GM10248 (cell line): ENCODE results near the gene PPM1K.
A peak's percentile ranks its signal among the peaks of the same experiment; 100 is the strongest.

Source experiments
- CTCF ChIA-PET: fragments of 300-600 bp; sonication (Branson Sonifier 250); formaldehyde crosslinking; extraction: SDS; loops from one replicate; lab custom pipeline; 2021; ENCODE audit warnings: antibody characterized with exemption; lab: Yijun Ruan, JAX
- POLR2A ChIA-PET: fragments of 350-650 bp; sonication (Branson Sonifier 250); formaldehyde crosslinking; extraction: SDS; loops from one replicate; lab custom pipeline; 2020; ENCODE audit warnings: antibody characterized with exemption; lab: Yijun Ruan, JAX
- DNase-seq: peaks from one replicate; pipeline ENCODE4 v3.0.0; 2012; ENCODE audit errors: extremely low spot score
- TF ChIP-seq, protein P1 (sequence below): IDR thresholded peaks from 2 replicates; pipeline ENCODE4 v1.5.1; 2012; ENCODE audit warnings: mild to moderate bottlenecking, low read depth; ENCODE audit errors: extremely low read depth, missing control alignments, control extremely low read depth

The PPM1K gene

DNA sequence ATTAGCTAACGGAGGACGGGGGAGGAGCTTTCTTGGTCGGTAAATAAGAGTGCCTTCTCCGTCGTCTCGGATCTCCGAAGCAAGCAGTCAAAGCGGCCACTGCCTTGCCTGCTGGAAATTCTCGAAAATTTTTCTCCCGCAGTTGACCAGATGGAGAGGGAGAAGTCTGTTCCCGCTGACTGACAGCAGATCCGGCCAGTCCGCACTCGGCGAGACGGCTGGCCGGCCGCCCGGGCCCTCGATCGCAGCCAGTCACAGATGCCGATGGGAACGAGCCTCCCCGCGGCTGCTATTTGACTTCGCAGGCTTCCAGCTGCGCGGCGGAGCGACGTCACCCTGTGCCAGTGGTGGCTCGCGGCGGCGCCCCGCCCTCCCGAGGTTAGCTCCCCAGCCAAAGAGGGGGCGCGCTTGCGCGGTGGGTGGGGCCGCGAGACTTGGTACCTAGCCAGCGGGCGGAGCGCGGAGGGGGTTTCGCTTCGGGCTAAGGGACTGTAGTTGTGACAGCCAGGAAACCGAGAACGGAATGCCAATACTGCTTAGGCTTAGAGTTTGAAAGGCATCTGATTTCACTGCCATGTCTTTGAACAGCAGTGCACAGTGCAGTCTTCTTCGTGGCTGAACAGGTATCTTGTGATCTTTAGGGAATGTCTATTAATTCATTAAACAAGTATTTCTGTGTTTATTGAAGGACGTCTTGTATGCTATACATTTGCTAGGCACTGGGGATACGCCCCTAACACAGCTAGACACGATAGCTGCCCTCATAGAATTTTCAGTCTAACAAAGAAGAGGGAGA is at the start of gene PPM1K:
Gene PPM1K, minus strand, starts transcription at position 123 of the 796 bp plus-strand sequence. CDS start 5,978 bp downstream, outside the sequence.
- TF ChIP-seq, protein P1, sequence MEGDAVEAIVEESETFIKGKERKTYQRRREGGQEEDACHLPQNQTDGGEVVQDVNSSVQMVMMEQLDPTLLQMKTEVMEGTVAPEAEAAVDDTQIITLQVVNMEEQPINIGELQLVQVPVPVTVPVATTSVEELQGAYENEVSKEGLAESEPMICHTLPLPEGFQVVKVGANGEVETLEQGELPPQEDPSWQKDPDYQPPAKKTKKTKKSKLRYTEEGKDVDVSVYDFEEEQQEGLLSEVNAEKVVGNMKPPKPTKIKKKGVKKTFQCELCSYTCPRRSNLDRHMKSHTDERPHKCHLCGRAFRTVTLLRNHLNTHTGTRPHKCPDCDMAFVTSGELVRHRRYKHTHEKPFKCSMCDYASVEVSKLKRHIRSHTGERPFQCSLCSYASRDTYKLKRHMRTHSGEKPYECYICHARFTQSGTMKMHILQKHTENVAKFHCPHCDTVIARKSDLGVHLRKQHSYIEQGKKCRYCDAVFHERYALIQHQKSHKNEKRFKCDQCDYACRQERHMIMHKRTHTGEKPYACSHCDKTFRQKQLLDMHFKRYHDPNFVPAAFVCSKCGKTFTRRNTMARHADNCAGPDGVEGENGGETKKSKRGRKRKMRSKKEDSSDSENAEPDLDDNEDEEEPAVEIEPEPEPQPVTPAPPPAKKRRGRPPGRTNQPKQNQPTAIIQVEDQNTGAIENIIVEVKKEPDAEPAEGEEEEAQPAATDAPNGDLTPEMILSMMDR = no peak
- DNase-seq = peak; percentile 94
- ChIA-PET POLR2A (interaction anchor here (0.6 to 1.9 kb wide), 5 partner anchors 36 to 846 kb away, joined by 4 to 6 read pairs (median 6); partner anchors contain the start of genes HERC5 and PYURF), CTCF (interaction anchor here (0.9 to 3.2 kb wide), 12 partner anchors 9 to 251 kb away, joined by 3 to 10 read pairs (median 5); partner anchors contain the start of gene HERC5)

DNA sequence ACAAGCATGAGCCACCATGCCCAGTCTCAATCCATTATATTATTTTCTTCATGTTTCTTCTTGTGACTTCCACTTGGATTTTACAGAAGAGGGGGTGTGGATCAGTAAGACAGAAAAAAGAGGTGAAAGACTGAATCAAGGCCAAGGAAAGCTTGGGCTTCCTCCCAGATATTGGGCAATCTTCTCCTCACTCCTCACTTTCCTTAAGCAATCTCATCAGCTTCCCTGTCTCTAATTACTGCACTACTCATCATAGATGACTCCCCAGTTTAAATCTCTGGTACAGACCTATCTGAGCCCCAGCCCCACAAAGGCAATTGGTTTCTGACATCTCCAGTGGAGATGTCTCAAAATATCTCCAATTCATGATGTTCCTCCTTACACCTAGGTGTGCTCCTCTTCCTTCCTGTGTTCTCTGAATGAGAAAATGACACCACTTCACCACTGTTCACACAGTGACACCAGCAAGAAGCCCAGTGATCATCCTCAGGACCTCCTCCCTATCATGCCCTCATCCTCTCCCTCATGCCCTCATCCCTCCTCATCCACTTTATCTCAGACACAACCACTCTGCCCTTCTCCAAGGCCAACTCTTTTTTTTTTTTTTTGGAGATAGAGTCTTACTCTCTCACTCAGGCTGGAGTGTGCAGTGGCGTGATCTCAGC is 49.5 kb upstream of the PPM1K start:
- DNase-seq = no peak
- TF ChIP-seq, protein P1 = no peak
- CTCF ChIA-PET = interaction anchor here (1.2 to 1.4 kb wide), 2 partner anchors 18 to 45 kb away, joined by 3 read pairs; partner anchors contain the start of gene HERC6
- POLR2A ChIA-PET = no interaction called here

GRCh38 chr4:88327665-88328064 is 43.3 kb upstream of the PPM1K start:
- TF ChIP-seq, protein P1 = no peak
- no peak for DNase-seq
- ChIA-PET CTCF (interaction anchor here (1.2 to 1.6 kb wide), 2 partner anchors 8 to 13 kb away, joined by 3 read pairs; no protein-coding TSS in a partner anchor), POLR2A (no interaction called here)

GRCh38 chr4:88320780-88321373 is 36.5 kb upstream of the PPM1K start:
- POLR2A ChIA-PET = interaction anchor here (0.6 to 1.0 kb wide), 2 partner anchors 37 to 67 kb away, joined by 3 to 4 read pairs; partner anchors contain the start of gene PPM1K
- CTCF ChIA-PET = interaction anchor here (0.9 to 2.2 kb wide), 10 partner anchors 8 to 194 kb away, joined by 3 to 10 read pairs (median 4); partner anchors contain the start of genes HERC6 and PPM1K
- peak; percentile 73 for DNase-seq
- TF ChIP-seq, protein P1 = no peak

GRCh38 chr4:88320224-88320779 is 35.9 kb upstream of the PPM1K start:
- ChIA-PET POLR2A (interaction anchor here (0.6 to 1.0 kb wide), 2 partner anchors 36 to 68 kb away, joined by 3 to 4 read pairs; partner anchors contain the start of gene PPM1K), CTCF (interaction anchor here (0.9 to 1.7 kb wide), 8 partner anchors 8 to 195 kb away, joined by 3 to 5 read pairs (median 4); partner anchors contain the start of genes HERC6 and PPM1K)
- TF ChIP-seq, protein P1 = no peak

More at GRCh38 chr4:88320224-88320779, 35.9 kb upstream of the PPM1K start:
- peak; percentile 21 for DNase-seq
